ENCODE measurements around the gene SENP2. TPM values are rescaled to one million over a fixed set of nuclear protein-coding genes. Genes with fewer than 3 reads are reported as not detected.

Gene SENP2
- total RNA-seq, 2 experiments from 2014 or later = 23.2 to 24.6 TPM

- DNase-seq (no peak), ATAC-seq (no peak)
- CTCF ChIA-PET = interaction anchor here (0.5 to 2.0 kb wide), 2 partner anchors 12 to 967 kb away, joined by 3 to 16 read pairs; no protein-coding TSS in a partner anchor
- intact Hi-C loops (cut with DNase I, micrococcal nuclease) = no loop called here
- Mint-ChIP-seq H3K36me3 (ENCODE audit: low read depth) (no peaks in the 10 kb centered on the region), H3K9me3 (ENCODE audit: low read depth) (no peaks in the 10 kb centered on the region), H3K27ac (no peak overlapping the region), H3K4me3 (no peak overlapping the region), H3K27me3 (peaks cover 10% of the 10 kb centered on the region), H3K4me1 (no peaks in the 10 kb centered on the region)
- POLR2A ChIA-PET = no interaction called here
Observed at GRCh38 chr3:185648396-185648795, 62.3 kb downstream of the SENP2 start.

GRCh38 chr3:185649414-185649813, 63.3 kb downstream of the SENP2 start:
- CTCF ChIA-PET = no interaction called here
- H3K27ac Mint-ChIP-seq = no peak overlapping the region
- no peaks in the 10 kb centered on the region for H3K36me3 Mint-ChIP-seq (ENCODE audit: low read depth)
- no peaks in the 10 kb centered on the region for H3K4me1 Mint-ChIP-seq
- intact Hi-C loops (cut with DNase I, micrococcal nuclease) = no loop called here
- no peaks in the 10 kb centered on the region for H3K9me3 Mint-ChIP-seq (ENCODE audit: low read depth)
- peaks cover 10% of the 10 kb centered on the region for H3K27me3 Mint-ChIP-seq
- POLR2A ChIA-PET = no interaction called here
- H3K4me3 Mint-ChIP-seq = no peak overlapping the region
- DNase-seq (no peak), ATAC-seq (no peak)

- CTCF ChIA-PET = interaction anchor here (3.2 kb wide), 1 partner anchor 9 kb away, joined by 18 read pairs; no protein-coding TSS in a partner anchor
- DNase-seq (no peak), ATAC-seq (no peak)
- peaks cover 3% of the 10 kb centered on the region for H3K27me3 Mint-ChIP-seq
- POLR2A ChIA-PET = no interaction called here
- H3K4me1 Mint-ChIP-seq = no peaks in the 10 kb centered on the region
- intact Hi-C loops (cut with DNase I, micrococcal nuclease) = no loop called here
- H3K27ac Mint-ChIP-seq = no peak overlapping the region
- H3K36me3 Mint-ChIP-seq (ENCODE audit: low read depth) = no peaks in the 10 kb centered on the region
- H3K4me3 Mint-ChIP-seq = no peak overlapping the region
- no peaks in the 10 kb centered on the region for H3K9me3 Mint-ChIP-seq (ENCODE audit: low read depth)
Observed at GRCh38 chr3:185651971-185652370, 65.9 kb downstream of the SENP2 start.

GRCh38 chr3:185653949-185654757, 68.1 kb downstream of the SENP2 start:
- Mint-ChIP-seq H3K27me3 (peaks cover 2% of the 10 kb centered on the region), H3K4me3 (no peak overlapping the region), H3K36me3 (ENCODE audit: low read depth) (no peaks in the 10 kb centered on the region), H3K4me1 (no peaks in the 10 kb centered on the region), H3K9me3 (ENCODE audit: low read depth) (no peaks in the 10 kb centered on the region), H3K27ac (no peak overlapping the region)
- DNase-seq (no peak), ATAC-seq (no peak)
- ChIA-PET POLR2A (interaction anchor here (0.7 kb wide), 1 partner anchor 98 kb away, joined by 3 read pairs; no protein-coding TSS in a partner anchor), CTCF (interaction anchor here (1.4 kb wide), 1 partner anchor 95 kb away, joined by 5 read pairs; no protein-coding TSS in a partner anchor)
- intact Hi-C loops (cut with DNase I, micrococcal nuclease) = no loop called here

GRCh38 chr3:185654758-185655145, 68.7 kb downstream of the SENP2 start:
- intact Hi-C loops (cut with DNase I, micrococcal nuclease) = no loop called here
- ATAC-seq (no peak), DNase-seq (no peak)
- ChIA-PET POLR2A (no interaction called here), CTCF (interaction anchor here (0.5 kb wide), 1 partner anchor 18 kb away, joined by 3 read pairs; no protein-coding TSS in a partner anchor)
- no peaks in the 10 kb centered on the region for H3K9me3 Mint-ChIP-seq (ENCODE audit: low read depth)
- peaks cover 2% of the 10 kb centered on the region for H3K27me3 Mint-ChIP-seq
- no peak overlapping the region for H3K27ac Mint-ChIP-seq
- no peak overlapping the region for H3K4me3 Mint-ChIP-seq
- no peaks in the 10 kb centered on the region for H3K36me3 Mint-ChIP-seq (ENCODE audit: low read depth)
- H3K4me1 Mint-ChIP-seq = no peaks in the 10 kb centered on the region

GRCh38 chr3:185655426-185656320, 69.6 kb downstream of the SENP2 start:
- H3K27me3 Mint-ChIP-seq = peaks cover 2% of the 10 kb centered on the region
- DNase-seq (no peak), ATAC-seq (no peak)
- no peak overlapping the region for H3K4me3 Mint-ChIP-seq
- CTCF ChIA-PET = no interaction called here
- intact Hi-C loops (cut with DNase I, micrococcal nuclease) = no loop called here
- no peaks in the 10 kb centered on the region for H3K9me3 Mint-ChIP-seq (ENCODE audit: low read depth)
- no peaks in the 10 kb centered on the region for H3K36me3 Mint-ChIP-seq (ENCODE audit: low read depth)
- H3K4me1 Mint-ChIP-seq = peaks cover 2% of the 10 kb centered on the region
- H3K27ac Mint-ChIP-seq = no peak overlapping the region
- POLR2A ChIA-PET = no interaction called here

- CTCF ChIA-PET = interaction anchor here (1.3 kb wide), 1 partner anchor 112 kb away, joined by 4 read pairs; no protein-coding TSS in a partner anchor
- peaks cover 2% of the 10 kb centered on the region for H3K4me1 Mint-ChIP-seq
Observed at GRCh38 chr3:185656321-185656840, 70.3 kb downstream of the SENP2 start.

GRCh38 chr3:185657211-185657610, 71.1 kb downstream of the SENP2 start:
- POLR2A ChIA-PET = no interaction called here
- H3K4me3 Mint-ChIP-seq = no peak overlapping the region
- no peak overlapping the region for H3K27ac Mint-ChIP-seq
- peaks cover 2% of the 10 kb centered on the region for H3K4me1 Mint-ChIP-seq
- intact Hi-C loops (cut with DNase I, micrococcal nuclease) = no loop called here
- H3K9me3 Mint-ChIP-seq (ENCODE audit: low read depth) = no peaks in the 10 kb centered on the region
- H3K27me3 Mint-ChIP-seq = peaks cover 4% of the 10 kb centered on the region
- H3K36me3 Mint-ChIP-seq (ENCODE audit: low read depth) = no peaks in the 10 kb centered on the region
- DNase-seq (no peak), ATAC-seq (no peak)
- CTCF ChIA-PET = interaction anchor here (1.3 kb wide), 1 partner anchor 111 kb away, joined by 4 read pairs; no protein-coding TSS in a partner anchor

More at GRCh38 chr3:185656321-185656840, 70.3 kb downstream of the SENP2 start:
- DNase-seq (no peak), ATAC-seq (no peak)
- no peaks in the 10 kb centered on the region for H3K9me3 Mint-ChIP-seq (ENCODE audit: low read depth)
- intact Hi-C loops (cut with DNase I, micrococcal nuclease) = no loop called here
- H3K27me3 Mint-ChIP-seq = peaks cover 2% of the 10 kb centered on the region
- no peak overlapping the region for H3K27ac Mint-ChIP-seq
- POLR2A ChIA-PET = no interaction called here
- H3K36me3 Mint-ChIP-seq (ENCODE audit: low read depth) = no peaks in the 10 kb centered on the region
- no peak overlapping the region for H3K4me3 Mint-ChIP-seq

- ChIA-PET POLR2A (no interaction called here), CTCF (interaction anchor here (4.4 to 5.5 kb wide), 2 partner anchors 14 to 109 kb away, joined by 34 to 98 read pairs; no protein-coding TSS in a partner anchor)
- Mint-ChIP-seq H3K4me1 (peaks cover 2% of the 10 kb centered on the region), H3K9me3 (ENCODE audit: low read depth) (no peaks in the 10 kb centered on the region), H3K36me3 (ENCODE audit: low read depth) (no peaks in the 10 kb centered on the region), H3K27me3 (peaks cover 4% of the 10 kb centered on the region), H3K4me3 (no peak overlapping the region), H3K27ac (no peak overlapping the region)
- intact Hi-C loops (cut with DNase I, micrococcal nuclease) = loop anchor here in 1 of 2 experiments (2.0 kb wide), 1 partner anchor 883 kb away; no protein-coding TSS in a partner anchor
- DNase-seq = no peak
- ATAC-seq = no peak
Observed at GRCh38 chr3:185657691-185658503, 71.8 kb downstream of the SENP2 start.

- Mint-ChIP-seq H3K4me3 (no peak overlapping the region), H3K9me3 (ENCODE audit: low read depth) (no peaks in the 10 kb centered on the region), H3K36me3 (ENCODE audit: low read depth) (no peaks in the 10 kb centered on the region), H3K4me1 (peaks cover 2% of the 10 kb centered on the region), H3K27me3 (peaks cover 9% of the 10 kb centered on the region), H3K27ac (no peak overlapping the region)
- ATAC-seq = peak; percentile 37
- intact Hi-C loops (cut with DNase I, micrococcal nuclease) = loop anchor here in 1 of 2 experiments (2.0 kb wide), 1 partner anchor 882 kb away; no protein-coding TSS in a partner anchor
- ChIA-PET POLR2A (no interaction called here), CTCF (interaction anchor here (0.6 to 5.5 kb wide), 6 partner anchors 10 to 956 kb away, joined by 3 to 98 read pairs (median 8); no protein-coding TSS in a partner anchor)
- peak; percentile 18 for DNase-seq
Observed at GRCh38 chr3:185658504-185658912, 72.4 kb downstream of the SENP2 start.
